ENCODE data around the gene OLIG2.

GRCh38 chr21:33063375-33063883, 37.7 kb downstream of the OLIG2 start:
- TF ChIP-seq CTCF (IDR thresholded peaks at IDR 0.05) (no peak), EP300 (IDR thresholded peaks at IDR 0.05) (no peak), POLR2A (IDR thresholded peaks at IDR 0.05) (no peak), POLR2AphosphoS5 (IDR thresholded peaks at IDR 0.05) (no peak)
